Measurements from ENCODE around the gene JAKMIP1.

- TF ChIP-seq ZNF274 (IDR thresholded peaks at IDR 0.05; ENCODE audit: low read depth, low read length): no peak
- no peak for TF ChIP-seq YY1 (IDR thresholded peaks at IDR 0.05; ENCODE audit: insufficient read depth, insufficient read length)
Observed at GRCh38 chr4:6069845-6070709, 130.3 kb downstream of the JAKMIP1 start.

All from NT2/D1 (cell line).